Subcutaneous adipose tissue (tissue), 4 donors: ENCODE measurements around the gene FUT2. TPM values are rescaled to one million over a fixed set of nuclear protein-coding genes. Genes with fewer than 3 reads are reported as not detected.

Experiments used
- CTCF ChIP-seq: fragments of 450-650 bp; IDR thresholded peaks from one replicate; pipeline ENCODE4 v1.5.1; 2016; ENCODE audit warnings: low read depth, mild to moderate bottlenecking, control low read depth, antibody characterized with exemption, moderate library complexity
- total RNA-seq, 4 donors: library from RNA; depleted of rRNA; stranded (reverse); fragments of >200 nt; gene quantifications; one replicate each; pipeline ENCODE4 v1.1.0, GENCODE V29; 2016

FUT2 gene
- total RNA-seq, 4 donors from 2014 or later, result not detected

DNA sequence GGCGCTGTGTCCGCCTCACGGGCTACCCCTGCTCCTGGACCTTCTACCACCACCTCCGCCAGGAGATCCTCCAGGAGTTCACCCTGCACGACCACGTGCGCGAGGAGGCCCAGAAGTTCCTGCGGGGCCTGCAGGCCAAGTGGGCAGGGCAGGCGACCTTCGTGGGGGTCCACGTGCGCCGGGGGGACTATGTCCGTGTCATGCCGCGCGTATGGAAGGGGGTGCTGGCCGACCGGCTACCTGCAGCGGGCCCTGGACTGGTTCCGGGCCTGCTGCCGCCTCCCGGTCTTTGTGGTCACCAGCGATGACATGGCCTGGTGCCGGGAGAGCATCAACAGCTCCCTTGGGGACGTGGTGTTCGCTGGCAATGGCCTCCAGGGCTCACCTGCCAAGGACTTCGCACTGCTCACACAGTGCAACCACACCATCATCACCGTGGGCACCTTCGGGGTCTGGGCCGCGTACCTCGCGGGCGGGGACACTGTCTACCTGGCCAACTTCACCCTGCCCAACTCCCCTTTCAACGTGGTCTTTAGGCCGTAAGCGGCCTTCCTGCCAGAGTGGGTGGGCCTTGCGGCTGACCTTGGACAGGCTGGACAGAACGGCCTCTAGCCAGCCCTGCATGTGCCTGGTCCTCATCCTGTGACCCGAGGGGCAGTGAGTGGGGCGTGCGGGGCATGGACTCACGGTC lies 15.2 kb upstream of the FUT2 start:
- no peak for TF ChIP-seq CTCF

- TF ChIP-seq CTCF, result no peak
These were observed 14.7 kb upstream of the FUT2 start for GRCh38 chr19:48681127-48681470.

GRCh38 chr19:48683349-48683748 lies 12.4 kb upstream of the FUT2 start:
- TF ChIP-seq CTCF, result no peak

GRCh38 chr19:48685583-48685982 lies 10.2 kb upstream of the FUT2 start:
- no peak for TF ChIP-seq CTCF

DNA sequence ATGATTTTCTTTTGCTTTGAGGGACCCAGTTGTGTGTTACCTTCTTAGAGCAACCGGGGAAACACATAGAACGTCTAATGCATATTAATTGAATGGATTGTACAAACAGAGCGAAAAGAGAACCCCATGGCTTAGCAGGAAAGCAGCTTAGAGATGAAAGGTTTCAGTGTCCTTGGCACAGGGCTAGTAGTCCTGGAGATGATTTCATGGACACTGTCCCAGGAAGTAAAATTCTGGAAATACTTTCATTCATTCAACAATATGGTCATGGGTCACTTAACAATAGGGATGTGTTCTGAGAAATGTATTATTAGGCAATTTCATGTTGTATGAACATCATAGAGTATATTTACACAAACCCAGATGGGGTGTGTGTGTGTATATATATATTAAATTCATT lies 9.7 kb upstream of the FUT2 start:
- TF ChIP-seq CTCF, result no peak

DNA sequence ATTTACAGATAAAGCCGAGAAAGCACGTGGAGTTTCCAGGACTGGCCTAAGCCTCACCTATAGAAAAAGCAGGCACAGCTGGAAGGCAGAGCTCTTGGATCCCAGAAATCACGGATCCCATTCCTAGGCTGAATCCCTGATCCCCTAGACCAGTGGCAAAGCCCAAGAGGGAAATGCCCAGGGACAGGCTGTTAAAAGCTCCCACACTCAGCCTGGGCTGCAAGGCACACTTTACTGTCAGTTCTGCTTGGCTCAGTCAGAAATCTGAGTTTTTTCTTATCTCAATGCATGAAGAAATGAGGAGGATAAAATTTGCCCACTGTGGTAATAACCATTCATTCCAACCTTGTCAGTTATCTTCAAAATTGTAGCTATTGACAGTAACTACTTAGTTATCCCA lies 8.0 kb upstream of the FUT2 start:
- TF ChIP-seq CTCF, result no peak

DNA sequence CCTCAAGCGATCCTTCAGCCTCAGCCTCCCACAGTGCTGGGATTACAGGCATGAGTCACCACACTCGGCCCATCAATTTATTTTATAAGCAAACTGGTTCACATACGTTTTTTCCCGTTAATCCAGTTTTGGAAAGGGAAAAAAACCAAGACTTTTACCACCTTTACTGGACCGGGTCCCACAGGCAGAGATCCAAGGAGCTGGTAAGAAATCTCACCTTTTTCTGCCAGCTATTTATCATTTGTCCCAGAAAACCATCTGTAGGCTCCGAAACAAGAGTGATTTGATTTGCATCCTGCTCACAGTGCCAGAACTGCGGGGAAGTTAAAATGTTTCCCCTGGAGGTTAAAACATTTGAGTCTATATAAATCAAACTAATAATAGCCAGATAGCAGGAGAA lies 6.3 kb upstream of the FUT2 start:
- no peak for TF ChIP-seq CTCF
